GM18498 (cell line): ENCODE results near the gene ADGRG3.

ENCODE experiments used
- ATAC-seq: cut with Tn5 transposase; IDR thresholded peaks from one replicate; pipeline ENCODE4 v1.9.1; 2021; ENCODE audit warnings: mild to moderate bottlenecking, moderate library complexity; ENCODE audit not compliant: unreplicated experiment

Gene ADGRG3

GRCh38 chr16:57645691-57646387 is 22.3 kb upstream of the ADGRG3 start:
- no peak for ATAC-seq

GRCh38 chr16:57646388-57647039 is 21.6 kb upstream of the ADGRG3 start:
- no peak for ATAC-seq

GRCh38 chr16:57647136-57647875 is 20.8 kb upstream of the ADGRG3 start:
- ATAC-seq, result no peak

GRCh38 chr16:57648125-57648524 is 20.0 kb upstream of the ADGRG3 start:
- no peak for ATAC-seq

- ATAC-seq, result peak; percentile 60
Measured at GRCh38 chr16:57648581-57649442, 19.3 kb upstream of the ADGRG3 start.

GRCh38 chr16:57649443-57649751 is 18.7 kb upstream of the ADGRG3 start:
- no peak for ATAC-seq

- no peak for ATAC-seq
Measured at GRCh38 chr16:57649846-57650245, 18.3 kb upstream of the ADGRG3 start.

- no peak for ATAC-seq
Measured at GRCh38 chr16:57651344-57652333, 16.5 kb upstream of the ADGRG3 start.

GRCh38 chr16:57652695-57653471 is 15.2 kb upstream of the ADGRG3 start:
- ATAC-seq, result no peak

GRCh38 chr16:57653936-57654335 is 14.2 kb upstream of the ADGRG3 start:
- no peak for ATAC-seq

GRCh38 chr16:57656342-57656955 is 11.7 kb upstream of the ADGRG3 start:
- no peak for ATAC-seq

- no peak for ATAC-seq
Measured at GRCh38 chr16:57657228-57657627, 10.9 kb upstream of the ADGRG3 start.

GRCh38 chr16:57658130-57658877 is 9.8 kb upstream of the ADGRG3 start:
- no peak for ATAC-seq

- no peak for ATAC-seq
Measured at GRCh38 chr16:57658878-57659674, 9.0 kb upstream of the ADGRG3 start.

GRCh38 chr16:57660715-57661463 is 7.2 kb upstream of the ADGRG3 start:
- no peak for ATAC-seq

- no peak for ATAC-seq
Measured at GRCh38 chr16:57661510-57661909, 6.6 kb upstream of the ADGRG3 start.
